Colonic mucosa (tissue), 4 donors: Measurements from ENCODE around the gene RALGAPB. TPM values are rescaled to one million over a fixed set of nuclear protein-coding genes. Genes with fewer than 3 reads are reported as not detected.

Source experiments
- DNase-seq: peaks from one replicate; pipeline ENCODE4 v3.0.0-alpha.2; 2020
- H3K27ac ChIP-seq: fragments of 200-600 bp; one replicate; pipeline ENCODE4 v1.8.0; 2021
- H3K27me3 ChIP-seq: fragments of 200-600 bp; one replicate; pipeline ENCODE4 v1.8.0; 2021
- H3K36me3 ChIP-seq: fragments of 200-600 bp; one replicate; pipeline ENCODE4 v1.8.0; 2021
- H3K4me1 ChIP-seq: fragments of 200-600 bp; one replicate; pipeline ENCODE4 v1.8.0; 2021; ENCODE audit warnings: mild to moderate bottlenecking
- H3K4me3 ChIP-seq: fragments of 200-600 bp; one replicate; pipeline ENCODE4 v1.8.0; 2021
- H3K9ac ChIP-seq, 2 donors: one replicate each; pipeline ENCODE4 v1.7.0; 2013; ENCODE audit warnings: control low read depth in 2 of 2, low read depth in 2 of 2, low read length in 2 of 2
- H3K9me3 ChIP-seq: fragments of 200-600 bp; one replicate; pipeline ENCODE4 v1.8.0; 2021
- intact Hi-C: fragments of 100-400 bp; cut with DNase I; formaldehyde crosslinking; loops from one replicate; pipeline ENCODE4 v1.14.1; 2022
- total RNA-seq, 2 donors: library from RNA; stranded (reverse); fragmentation: NEBNext Ultra II Directional in 1 of 2; extraction: Animal tissue kit (Norgen Biotek cat#: 25700) in 1 of 2; gene quantifications; one replicate each; pipeline ENCODE4 v1.2.1, GENCODE V29; 2021
- TF ChIP-seq, protein P1 (sequence below): fragments of 200-600 bp; IDR thresholded peaks from one replicate; pipeline ENCODE4 v1.8.0; 2022; ENCODE audit warnings: antibody characterized with exemption, mild to moderate bottlenecking
- donor health status: healthy.
- donor health status: DM: no; HTN: no; CAD: no.
- donor health status: DM: no; HTN: no; CAD: no.

RALGAPB gene
- total RNA-seq, 2 donors from 2014 or later: 30.5 to 33.7 TPM

DNA sequence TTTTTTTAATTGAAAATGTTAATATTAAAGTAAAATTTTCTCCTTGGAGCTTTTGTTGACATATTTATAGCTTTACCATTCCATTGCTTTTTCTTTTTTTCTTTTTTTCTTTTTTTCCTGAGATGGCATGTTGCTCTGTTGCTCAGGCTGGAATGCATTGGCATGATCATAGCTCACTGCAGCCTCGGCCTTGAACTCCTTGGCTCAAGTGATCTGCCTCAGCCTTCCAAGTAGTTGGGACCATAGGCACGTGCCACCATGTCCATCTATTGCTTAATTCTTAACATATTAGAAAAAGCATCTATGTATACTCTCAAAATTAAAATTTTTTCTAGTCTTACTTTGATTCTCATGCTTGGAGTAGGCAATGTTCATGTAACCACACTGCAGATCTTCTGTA lies 43.0 kb downstream of the RALGAPB start:
- H3K27me3 ChIP-seq: no peaks in the 10 kb centered on the region
- no peaks in the 10 kb centered on the region for H3K36me3 ChIP-seq
- no peaks in the 10 kb centered on the region for H3K9me3 ChIP-seq
- H3K27ac ChIP-seq: no peak overlapping the region
- intact Hi-C loops: no loop called here
- no peak overlapping the region for H3K9ac ChIP-seq
- H3K4me1 ChIP-seq: no peaks in the 10 kb centered on the region
- TF ChIP-seq, protein P1, sequence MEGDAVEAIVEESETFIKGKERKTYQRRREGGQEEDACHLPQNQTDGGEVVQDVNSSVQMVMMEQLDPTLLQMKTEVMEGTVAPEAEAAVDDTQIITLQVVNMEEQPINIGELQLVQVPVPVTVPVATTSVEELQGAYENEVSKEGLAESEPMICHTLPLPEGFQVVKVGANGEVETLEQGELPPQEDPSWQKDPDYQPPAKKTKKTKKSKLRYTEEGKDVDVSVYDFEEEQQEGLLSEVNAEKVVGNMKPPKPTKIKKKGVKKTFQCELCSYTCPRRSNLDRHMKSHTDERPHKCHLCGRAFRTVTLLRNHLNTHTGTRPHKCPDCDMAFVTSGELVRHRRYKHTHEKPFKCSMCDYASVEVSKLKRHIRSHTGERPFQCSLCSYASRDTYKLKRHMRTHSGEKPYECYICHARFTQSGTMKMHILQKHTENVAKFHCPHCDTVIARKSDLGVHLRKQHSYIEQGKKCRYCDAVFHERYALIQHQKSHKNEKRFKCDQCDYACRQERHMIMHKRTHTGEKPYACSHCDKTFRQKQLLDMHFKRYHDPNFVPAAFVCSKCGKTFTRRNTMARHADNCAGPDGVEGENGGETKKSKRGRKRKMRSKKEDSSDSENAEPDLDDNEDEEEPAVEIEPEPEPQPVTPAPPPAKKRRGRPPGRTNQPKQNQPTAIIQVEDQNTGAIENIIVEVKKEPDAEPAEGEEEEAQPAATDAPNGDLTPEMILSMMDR: no peak
- H3K4me3 ChIP-seq: no peak overlapping the region
- DNase-seq: no peak

DNA sequence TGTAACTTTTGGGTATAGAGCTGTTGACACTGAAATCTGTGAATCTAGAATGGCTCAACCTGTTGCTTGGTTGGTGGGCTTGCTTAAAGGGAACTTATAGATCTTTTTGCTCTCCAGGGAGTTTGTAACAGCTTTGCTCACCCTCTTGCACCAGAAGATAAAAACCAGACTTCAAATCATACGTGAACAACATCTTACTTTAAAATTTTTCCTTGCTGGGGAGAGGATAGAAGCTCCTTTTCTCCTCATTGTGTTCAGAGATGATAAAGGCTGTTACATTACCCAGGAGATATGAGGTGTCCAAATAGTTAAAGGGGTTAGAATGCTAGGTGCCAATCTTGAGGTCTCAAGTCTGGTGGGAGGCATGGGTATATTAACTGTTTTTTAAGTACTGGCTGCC lies 46.8 kb downstream of the RALGAPB start:
- H3K9me3 ChIP-seq: no peaks in the 10 kb centered on the region
- H3K27ac ChIP-seq: no peak overlapping the region
- intact Hi-C loops: no loop called here
- TF ChIP-seq, protein P1: no peak
- no peaks in the 10 kb centered on the region for H3K36me3 ChIP-seq
- no peak overlapping the region for H3K4me3 ChIP-seq
- H3K27me3 ChIP-seq: no peaks in the 10 kb centered on the region
- DNase-seq: no peak
- H3K9ac ChIP-seq: no peak overlapping the region
- no peaks in the 10 kb centered on the region for H3K4me1 ChIP-seq

DNA sequence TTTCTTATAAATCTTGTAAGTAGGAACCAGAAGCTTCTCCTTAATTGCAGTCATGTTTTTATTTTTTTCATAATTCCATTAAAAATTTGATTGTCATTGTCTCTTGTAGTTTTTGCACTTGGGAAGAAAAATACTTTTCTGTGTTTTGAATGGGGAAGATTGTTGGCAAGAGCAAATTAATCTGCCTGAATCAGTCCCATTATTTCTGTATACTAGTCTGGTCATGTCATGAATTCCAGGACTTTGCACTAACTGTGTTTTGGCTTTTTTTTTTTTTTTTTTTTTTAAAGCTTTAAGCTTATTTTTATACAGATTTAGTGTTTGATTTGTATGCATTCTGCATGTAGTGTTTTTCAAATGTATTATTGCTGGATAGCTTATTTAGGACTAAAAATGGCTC lies 47.6 kb downstream of the RALGAPB start:
- Histone ChIP-seq H3K4me1 (no peaks in the 10 kb centered on the region), H3K27me3 (no peaks in the 10 kb centered on the region), H3K27ac (no peak overlapping the region), H3K4me3 (no peak overlapping the region), H3K9ac (no peak overlapping the region), H3K36me3 (no peaks in the 10 kb centered on the region), H3K9me3 (no peaks in the 10 kb centered on the region)
- intact Hi-C loops: no loop called here
- DNase-seq: no peak
- TF ChIP-seq, protein P1: no peak

DNA sequence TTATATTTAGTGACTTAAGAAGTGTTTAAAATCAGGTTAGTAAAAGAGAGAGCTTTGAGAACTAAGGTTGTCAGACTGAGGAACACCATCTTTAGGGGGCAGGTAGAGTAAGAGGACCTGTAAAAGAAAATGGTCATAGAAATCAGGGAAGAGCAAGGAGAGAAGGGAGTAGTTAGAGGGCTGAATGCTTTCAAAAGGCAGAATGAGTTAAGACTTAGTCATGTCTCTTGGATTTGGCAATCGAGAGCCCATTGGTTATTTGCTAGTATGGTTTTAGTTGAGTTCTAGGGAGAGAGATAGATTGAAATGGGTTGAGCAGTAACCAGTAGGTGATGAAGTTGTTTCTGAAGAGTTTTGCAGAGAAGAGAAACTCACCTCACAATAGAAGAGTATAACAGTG lies 51.1 kb downstream of the RALGAPB start:
- Histone ChIP-seq H3K4me1 (no peaks in the 10 kb centered on the region), H3K9ac (no peak overlapping the region), H3K4me3 (no peak overlapping the region), H3K27me3 (no peaks in the 10 kb centered on the region), H3K9me3 (no peaks in the 10 kb centered on the region), H3K36me3 (peaks cover 4% of the 10 kb centered on the region), H3K27ac (no peak overlapping the region)
- TF ChIP-seq, protein P1: no peak
- intact Hi-C loops: no loop called here
- DNase-seq: no peak

DNA sequence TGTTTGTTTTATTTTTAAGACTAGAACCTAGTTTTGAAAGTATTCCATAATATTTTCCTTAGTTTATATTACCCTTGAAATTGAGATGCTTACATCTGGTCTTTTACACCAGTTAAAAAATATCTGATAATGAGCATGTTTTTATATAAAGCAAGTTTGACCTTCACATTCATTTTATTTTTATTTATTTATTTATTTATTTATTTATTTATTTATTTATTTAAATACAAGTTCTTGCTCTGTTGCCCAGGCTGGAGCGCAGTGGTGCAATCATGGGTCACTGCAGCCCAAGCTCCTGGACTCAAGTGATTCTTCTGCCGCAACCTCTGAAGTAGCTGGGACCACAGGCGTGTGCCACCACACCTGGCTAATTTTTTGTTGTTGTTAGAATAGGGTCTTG lies 55.5 kb downstream of the RALGAPB start:
- Histone ChIP-seq H3K9me3 (no peaks in the 10 kb centered on the region), H3K27ac (no peak overlapping the region), H3K4me1 (no peaks in the 10 kb centered on the region), H3K9ac (no peak overlapping the region), H3K36me3 (peaks cover 4% of the 10 kb centered on the region), H3K27me3 (no peaks in the 10 kb centered on the region), H3K4me3 (no peak overlapping the region)
- intact Hi-C loops: no loop called here
- DNase-seq: no peak
- TF ChIP-seq, protein P1: no peak

DNA sequence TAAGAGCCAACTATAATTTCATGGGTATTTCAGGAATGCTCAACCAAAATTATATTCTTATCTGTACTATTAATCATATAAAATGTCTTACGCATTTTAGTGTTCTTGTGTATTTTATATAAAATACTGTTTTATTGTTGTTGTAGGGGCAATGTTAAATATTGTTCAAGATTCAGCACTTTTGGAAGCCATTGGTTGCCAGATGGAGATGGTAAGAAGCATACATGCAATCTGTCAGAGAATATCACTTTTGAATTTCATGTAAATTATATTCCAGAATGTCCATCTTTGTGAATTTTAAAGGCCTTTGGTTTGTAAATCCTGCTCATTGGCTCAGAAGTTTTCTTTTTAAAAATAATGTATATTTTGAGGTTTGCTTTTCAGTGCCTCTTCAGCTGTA lies 58.4 kb downstream of the RALGAPB start:
- TF ChIP-seq, protein P1: no peak
- DNase-seq: no peak
- peaks cover 2% of the 10 kb centered on the region for H3K36me3 ChIP-seq
- H3K9me3 ChIP-seq: no peaks in the 10 kb centered on the region
- no peaks in the 10 kb centered on the region for H3K4me1 ChIP-seq
- no peak overlapping the region for H3K9ac ChIP-seq
- intact Hi-C loops: no loop called here
- H3K27me3 ChIP-seq: no peaks in the 10 kb centered on the region
- H3K27ac ChIP-seq: no peak overlapping the region
- no peak overlapping the region for H3K4me3 ChIP-seq
